GM10248 (cell line): Measurements from ENCODE around the gene SETD1B.

Source experiments
- CTCF ChIA-PET: fragments of 300-600 bp; sonication (Branson Sonifier 250); formaldehyde crosslinking; extraction: SDS; loops from one replicate; lab custom pipeline; 2021; ENCODE audit warnings: antibody characterized with exemption; lab: Yijun Ruan, JAX
- POLR2A ChIA-PET: fragments of 350-650 bp; sonication (Branson Sonifier 250); formaldehyde crosslinking; extraction: SDS; loops from one replicate; lab custom pipeline; 2020; ENCODE audit warnings: antibody characterized with exemption; lab: Yijun Ruan, JAX
- DNase-seq: peaks from one replicate; pipeline ENCODE4 v3.0.0; 2012; ENCODE audit errors: extremely low spot score
- TF ChIP-seq, protein P1 (sequence below): IDR thresholded peaks from 2 replicates; pipeline ENCODE4 v1.5.1; 2012; ENCODE audit warnings: mild to moderate bottlenecking, low read depth; ENCODE audit errors: extremely low read depth, missing control alignments, control extremely low read depth

Gene SETD1B

GRCh38 chr12:121809712-121810116 lies 5.9 kb downstream of the SETD1B start:
- TF ChIP-seq, protein P1, sequence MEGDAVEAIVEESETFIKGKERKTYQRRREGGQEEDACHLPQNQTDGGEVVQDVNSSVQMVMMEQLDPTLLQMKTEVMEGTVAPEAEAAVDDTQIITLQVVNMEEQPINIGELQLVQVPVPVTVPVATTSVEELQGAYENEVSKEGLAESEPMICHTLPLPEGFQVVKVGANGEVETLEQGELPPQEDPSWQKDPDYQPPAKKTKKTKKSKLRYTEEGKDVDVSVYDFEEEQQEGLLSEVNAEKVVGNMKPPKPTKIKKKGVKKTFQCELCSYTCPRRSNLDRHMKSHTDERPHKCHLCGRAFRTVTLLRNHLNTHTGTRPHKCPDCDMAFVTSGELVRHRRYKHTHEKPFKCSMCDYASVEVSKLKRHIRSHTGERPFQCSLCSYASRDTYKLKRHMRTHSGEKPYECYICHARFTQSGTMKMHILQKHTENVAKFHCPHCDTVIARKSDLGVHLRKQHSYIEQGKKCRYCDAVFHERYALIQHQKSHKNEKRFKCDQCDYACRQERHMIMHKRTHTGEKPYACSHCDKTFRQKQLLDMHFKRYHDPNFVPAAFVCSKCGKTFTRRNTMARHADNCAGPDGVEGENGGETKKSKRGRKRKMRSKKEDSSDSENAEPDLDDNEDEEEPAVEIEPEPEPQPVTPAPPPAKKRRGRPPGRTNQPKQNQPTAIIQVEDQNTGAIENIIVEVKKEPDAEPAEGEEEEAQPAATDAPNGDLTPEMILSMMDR = no peak
- no peak for DNase-seq
- CTCF ChIA-PET = interaction anchor here (3.2 to 12.8 kb wide), 4 partner anchors 15 to 34 kb away, joined by 24 to 565 read pairs (median 59); partner anchors contain the start of gene RHOF
- POLR2A ChIA-PET = interaction anchor here (0.8 to 2.6 kb wide), 3 partner anchors 11 to 14 kb away, joined by 3 to 10 read pairs (median 4); no protein-coding TSS in a partner anchor

- ChIA-PET POLR2A (interaction anchor here (1.6 to 2.6 kb wide), 3 partner anchors 10 to 15 kb away, joined by 3 to 22 read pairs (median 10); partner anchors contain the start of gene RHOF), CTCF (interaction anchor here (0.9 to 12.8 kb wide), 13 partner anchors 8 to 124 kb away, joined by 3 to 565 read pairs (median 13); partner anchors contain the start of genes PSMD9, RHOF, SETD1B and TMEM120B)
- no peak for DNase-seq
Observed at GRCh38 chr12:121810234-121810817, 6.5 kb downstream of the SETD1B start.

GRCh38 chr12:121810833-121811433 lies 7.1 kb downstream of the SETD1B start:
- CTCF ChIA-PET = interaction anchor here (0.9 to 12.8 kb wide), 21 partner anchors 9 to 312 kb away, joined by 3 to 565 read pairs (median 8); partner anchors contain the start of genes PSMD9, RHOF, SETD1B and TMEM120B
- POLR2A ChIA-PET = interaction anchor here (1.6 to 2.6 kb wide), 3 partner anchors 10 to 16 kb away, joined by 3 to 22 read pairs (median 10); partner anchors contain the start of gene RHOF
- TF ChIP-seq, protein P1 = no peak
- no peak for DNase-seq

More at GRCh38 chr12:121810234-121810817, 6.5 kb downstream of the SETD1B start:
- TF ChIP-seq, protein P1 = no peak

- ChIA-PET CTCF (interaction anchor here (0.6 to 12.8 kb wide), 34 partner anchors 9 to 412 kb away, joined by 3 to 565 read pairs (median 4); partner anchors contain the start of genes PSMD9, RHOF, SETD1B and TMEM120B), POLR2A (interaction anchor here (0.5 to 2.6 kb wide), 5 partner anchors 9 to 31 kb away, joined by 3 to 22 read pairs (median 10); partner anchors contain the start of gene RHOF)
- TF ChIP-seq, protein P1 = peak; percentile 87
- DNase-seq = peak; percentile 91
Observed at GRCh38 chr12:121811434-121812319, 7.9 kb downstream of the SETD1B start.

GRCh38 chr12:121812320-121812871 lies 8.6 kb downstream of the SETD1B start:
- POLR2A ChIA-PET = interaction anchor here (1.1 to 2.6 kb wide), 3 partner anchors 10 to 17 kb away, joined by 10 to 22 read pairs (median 14); partner anchors contain the start of gene RHOF
- peak; percentile 66 for DNase-seq
- TF ChIP-seq, protein P1 = no peak
- CTCF ChIA-PET = interaction anchor here (0.6 to 12.8 kb wide), 31 partner anchors 9 to 411 kb away, joined by 3 to 565 read pairs (median 5); partner anchors contain the start of genes PSMD9, RHOF, SETD1B and TMEM120B
